Measurements from ENCODE around the gene CIBAR2.

Gene CIBAR2

GRCh38 chr16:85112364-85112763, at the start of gene CIBAR2:
Gene CIBAR2, minus strand, starts transcription at chr16:85112472. Its CDS starts 120 bp downstream, at chr16:85112352.
- DNase-seq = no peak

GRCh38 chr16:85159179-85159980, 47.1 kb upstream of the CIBAR2 start:
- no peak for DNase-seq

GRCh38 chr16:85158743-85159178, 46.5 kb upstream of the CIBAR2 start:
- no peak for DNase-seq

- DNase-seq = no peak
Observed at GRCh38 chr16:85157813-85158742, 45.8 kb upstream of the CIBAR2 start.

GRCh38 chr16:85157372-85157771, 45.1 kb upstream of the CIBAR2 start:
- DNase-seq = no peak

- no peak for DNase-seq
Observed at GRCh38 chr16:85156869-85157268, 44.6 kb upstream of the CIBAR2 start.

- DNase-seq = no peak
Observed at GRCh38 chr16:85156440-85156839, 44.2 kb upstream of the CIBAR2 start.

- no peak for DNase-seq
Observed at GRCh38 chr16:85153656-85154091, 41.4 kb upstream of the CIBAR2 start.

- no peak for DNase-seq
Observed at GRCh38 chr16:85153046-85153445, 40.8 kb upstream of the CIBAR2 start.

GRCh38 chr16:85152414-85153030, 40.2 kb upstream of the CIBAR2 start:
- DNase-seq = no peak

- no peak for DNase-seq
Observed at GRCh38 chr16:85151603-85152413, 39.5 kb upstream of the CIBAR2 start.

- DNase-seq = no peak
Observed at GRCh38 chr16:85151079-85151602, 38.9 kb upstream of the CIBAR2 start.

- DNase-seq = no peak
Observed at GRCh38 chr16:85150331-85150940, 38.2 kb upstream of the CIBAR2 start.

GRCh38 chr16:85149776-85150175, 37.5 kb upstream of the CIBAR2 start:
- no peak for DNase-seq

GRCh38 chr16:85148931-85149330, 36.7 kb upstream of the CIBAR2 start:
- DNase-seq = no peak

GRCh38 chr16:85146922-85147651, 34.8 kb upstream of the CIBAR2 start:
- no peak for DNase-seq

- DNase-seq = no peak
Observed at GRCh38 chr16:85146532-85146797, 34.2 kb upstream of the CIBAR2 start.

GRCh38 chr16:85145734-85146531, 33.7 kb upstream of the CIBAR2 start:
- no peak for DNase-seq

GRCh38 chr16:85145188-85145587, 32.9 kb upstream of the CIBAR2 start:
- no peak for DNase-seq
